Ishikawa (cell line): ENCODE results near the gene ZNF550.
A peak's percentile ranks its signal among the peaks of the same experiment; 100 is the strongest.

Experiments
- CEBPB ChIP-seq: IDR thresholded peaks from 2 replicates; pipeline ENCODE4 v1.6.1; 2012
- CREB1 ChIP-seq: IDR thresholded peaks from 2 replicates; pipeline ENCODE4 v1.6.1; 2012; ENCODE audit warnings: low read depth
- EGR1 ChIP-seq: IDR thresholded peaks from 2 replicates; pipeline ENCODE4 v1.6.1; 2012
- EP300 ChIP-seq: IDR thresholded peaks from 2 replicates; pipeline ENCODE4 v1.6.1; 2012; ENCODE audit warnings: borderline replicate concordance
- FOXM1 ChIP-seq: IDR thresholded peaks from 2 replicates; pipeline ENCODE4 v1.6.1; 2012; ENCODE audit warnings: low read depth, borderline replicate concordance
- MAX ChIP-seq: IDR thresholded peaks from 2 replicates; pipeline ENCODE4 v1.6.1; 2012
- NFIC ChIP-seq: IDR thresholded peaks from 2 replicates; pipeline ENCODE4 v1.6.1; 2012
- RAD21 ChIP-seq: IDR thresholded peaks from 2 replicates; pipeline ENCODE4 v1.6.1; 2012; ENCODE audit warnings: low read depth
- TAF1 ChIP-seq: IDR thresholded peaks from 2 replicates; pipeline ENCODE4 v1.6.1; 2012; ENCODE audit warnings: low read depth, mild to moderate bottlenecking
- TCF12 ChIP-seq: IDR thresholded peaks from 2 replicates; pipeline ENCODE4 v1.6.1; 2012; ENCODE audit warnings: low read depth
- TEAD4 ChIP-seq: IDR thresholded peaks from 2 replicates; pipeline ENCODE4 v1.6.1; 2012
- USF1 ChIP-seq: IDR thresholded peaks from 2 replicates; pipeline ENCODE4 v1.6.1; 2012
- YY1 ChIP-seq: IDR thresholded peaks from 2 replicates; pipeline ENCODE4 v1.6.1; 2012; ENCODE audit warnings: low read depth
- ZBTB7A ChIP-seq: IDR thresholded peaks from 2 replicates; pipeline ENCODE4 v1.6.1; 2012; ENCODE audit warnings: low read depth
- TF ChIP-seq, protein P1 (sequence below): IDR thresholded peaks from 2 replicates; pipeline ENCODE4 v1.6.1; 2012; ENCODE audit warnings: low read depth, mild to moderate bottlenecking

The ZNF550 gene

GRCh38 chr19:57566396-57567265 lies 7.0 kb upstream of the ZNF550 start:
- TF ChIP-seq RAD21 = 0 out of 2 replicates have a peak, but pooled peaks have one; percentile 10
- TF ChIP-seq USF1 = peak; percentile 26; the same call in 1 of the 2 replicates
- no peak for TF ChIP-seq CEBPB

GRCh38 chr19:57563547-57563946 lies 3.9 kb upstream of the ZNF550 start:
- TF ChIP-seq RAD21 (no peak), NFIC (no peak), TAF1 (no peak), CEBPB (no peak), FOXM1 (no peak), USF1 (no peak), YY1 (no peak), CREB1 (no peak), EP300 (no peak), TCF12 (no peak), MAX (no peak), ZBTB7A (no peak)
- TF ChIP-seq, protein P1, sequence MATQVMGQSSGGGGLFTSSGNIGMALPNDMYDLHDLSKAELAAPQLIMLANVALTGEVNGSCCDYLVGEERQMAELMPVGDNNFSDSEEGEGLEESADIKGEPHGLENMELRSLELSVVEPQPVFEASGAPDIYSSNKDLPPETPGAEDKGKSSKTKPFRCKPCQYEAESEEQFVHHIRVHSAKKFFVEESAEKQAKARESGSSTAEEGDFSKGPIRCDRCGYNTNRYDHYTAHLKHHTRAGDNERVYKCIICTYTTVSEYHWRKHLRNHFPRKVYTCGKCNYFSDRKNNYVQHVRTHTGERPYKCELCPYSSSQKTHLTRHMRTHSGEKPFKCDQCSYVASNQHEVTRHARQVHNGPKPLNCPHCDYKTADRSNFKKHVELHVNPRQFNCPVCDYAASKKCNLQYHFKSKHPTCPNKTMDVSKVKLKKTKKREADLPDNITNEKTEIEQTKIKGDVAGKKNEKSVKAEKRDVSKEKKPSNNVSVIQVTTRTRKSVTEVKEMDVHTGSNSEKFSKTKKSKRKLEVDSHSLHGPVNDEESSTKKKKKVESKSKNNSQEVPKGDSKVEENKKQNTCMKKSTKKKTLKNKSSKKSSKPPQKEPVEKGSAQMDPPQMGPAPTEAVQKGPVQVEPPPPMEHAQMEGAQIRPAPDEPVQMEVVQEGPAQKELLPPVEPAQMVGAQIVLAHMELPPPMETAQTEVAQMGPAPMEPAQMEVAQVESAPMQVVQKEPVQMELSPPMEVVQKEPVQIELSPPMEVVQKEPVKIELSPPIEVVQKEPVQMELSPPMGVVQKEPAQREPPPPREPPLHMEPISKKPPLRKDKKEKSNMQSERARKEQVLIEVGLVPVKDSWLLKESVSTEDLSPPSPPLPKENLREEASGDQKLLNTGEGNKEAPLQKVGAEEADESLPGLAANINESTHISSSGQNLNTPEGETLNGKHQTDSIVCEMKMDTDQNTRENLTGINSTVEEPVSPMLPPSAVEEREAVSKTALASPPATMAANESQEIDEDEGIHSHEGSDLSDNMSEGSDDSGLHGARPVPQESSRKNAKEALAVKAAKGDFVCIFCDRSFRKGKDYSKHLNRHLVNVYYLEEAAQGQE = no peak

DNA sequence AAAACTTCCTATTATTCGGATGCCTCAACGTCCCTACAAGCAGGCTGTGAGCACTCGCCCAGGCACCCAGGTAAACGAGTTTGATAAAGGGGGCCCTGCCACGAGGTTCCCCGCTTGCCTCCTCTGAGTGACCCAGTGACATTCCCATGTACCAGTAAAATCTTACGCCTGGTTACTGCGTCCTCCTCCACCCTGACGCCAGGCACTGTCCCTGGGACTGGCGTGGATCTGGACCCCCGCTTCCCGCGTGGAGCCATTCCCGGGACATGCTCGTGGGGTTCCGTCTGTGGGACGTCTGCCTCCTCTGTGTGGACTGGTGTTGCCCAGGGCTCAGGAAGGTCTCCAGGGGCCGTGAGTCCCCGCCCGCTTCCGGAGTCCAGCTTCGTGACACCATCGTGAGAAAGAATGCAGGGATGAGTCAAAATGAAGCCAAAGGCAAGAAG lies 407 bp upstream of the ZNF550 start:
- TF ChIP-seq MAX (no peak), TEAD4 (no peak), CEBPB (no peak), NFIC (no peak), CREB1 (no peak), YY1 (no peak), RAD21 (no peak), TCF12 (no peak), EGR1 (no peak), ZBTB7A (no peak), TAF1 (no peak), EP300 (no peak), FOXM1 (no peak), USF1 (no peak)
- TF ChIP-seq, protein P1 = no peak

GRCh38 chr19:57559008-57559403 lies 657 bp downstream of the ZNF550 start:
- TF ChIP-seq MAX (peak; percentile 18; the same call in 1 of the 2 replicates), RAD21 (no peak)

- TF ChIP-seq TEAD4 (no peak), EGR1 (no peak), RAD21 (no peak), CREB1 (no peak), ZBTB7A (no peak), TCF12 (no peak), CEBPB (no peak), YY1 (no peak), MAX (no peak), USF1 (no peak), EP300 (no peak), TAF1 (no peak), FOXM1 (no peak), NFIC (no peak)
- TF ChIP-seq, protein P1 = no peak
These were observed 1.1 kb downstream of the ZNF550 start for GRCh38 chr19:57558525-57558924.
